HepG2 (cell line): ENCODE data around the gene DTX2. TPM values are rescaled to one million over a fixed set of nuclear protein-coding genes. Genes with fewer than 3 reads are reported as not detected.
A peak's percentile ranks its signal among the peaks of the same experiment; 100 is the strongest.

Experiments
- AKAP8 ChIP-seq: sonication (generic); formaldehyde crosslinking; IDR thresholded peaks from 2 replicates; pipeline ENCODE4 v1.5.1; 2020; ENCODE audit warnings: mild to moderate bottlenecking, missing genetic modification reagents
- CREB1 ChIP-seq, 2 experiments: fragments of 450-650 bp in 1 of 2; IDR thresholded peaks; 2 replicates each; pipeline ENCODE4 v1.6.1; 2016 to 2017; ENCODE audit warnings: control low read depth in 1 of 2, mild to moderate bottlenecking in 1 of 2, missing compliant biosample characterization in 1 of 2, missing genetic modification characterization in 1 of 2
- DDIT3 ChIP-seq: sonication (generic); formaldehyde crosslinking; IDR thresholded peaks from 2 replicates; pipeline ENCODE4 v1.4.0; 2020; ENCODE audit warnings: mild to moderate bottlenecking, missing genetic modification reagents
- GMEB1 ChIP-seq: sonication (generic); formaldehyde crosslinking; IDR thresholded peaks from 2 replicates; pipeline ENCODE4 v1.5.1; 2020; ENCODE audit warnings: missing genetic modification reagents, mild to moderate bottlenecking, borderline replicate concordance
- HNRNPK ChIP-seq: fragments of 200-400 bp; formaldehyde crosslinking; IDR thresholded peaks from 2 replicates; pipeline ENCODE4 v1.6.1; 2018; ENCODE audit warnings: low read length, low read depth, moderate library complexity, mild to moderate bottlenecking; ENCODE audit not compliant: poor library complexity, severe bottlenecking
- HNRNPLL ChIP-seq: fragments of 200-400 bp; formaldehyde crosslinking; IDR thresholded peaks from 2 replicates; pipeline ENCODE4 v1.6.1; 2017; ENCODE audit warnings: mild to moderate bottlenecking, low read depth, low read length; ENCODE audit not compliant: poor library complexity, severe bottlenecking
- MAX ChIP-seq: IDR thresholded peaks from 2 replicates; pipeline ENCODE4 v1.6.1; 2012; ENCODE audit warnings: inconsistent platforms
- MIER2 ChIP-seq: IDR thresholded peaks from 2 replicates; pipeline ENCODE4 v1.6.1; 2016; ENCODE audit warnings: missing biosample characterization, missing genetic modification reagents
- MXD3 ChIP-seq: IDR thresholded peaks from 2 replicates; pipeline ENCODE4 v1.6.1; 2016; ENCODE audit warnings: mild to moderate bottlenecking, missing biosample characterization, missing genetic modification reagents
- NFE2 ChIP-seq: sonication (generic); formaldehyde crosslinking; IDR thresholded peaks from 2 replicates; pipeline ENCODE4 v1.4.0; 2020; ENCODE audit warnings: missing genetic modification reagents
- NFKB2 ChIP-seq: sonication (generic); formaldehyde crosslinking; IDR thresholded peaks from 2 replicates; pipeline ENCODE4 v1.4.0; 2020; ENCODE audit warnings: missing genetic modification reagents, borderline replicate concordance
- NR1H2 ChIP-seq: sonication (generic); formaldehyde crosslinking; IDR thresholded peaks from 2 replicates; pipeline ENCODE4 v1.8.1; 2022; ENCODE audit warnings: low read depth, missing genetic modification reagents, borderline replicate concordance
- NR2F6 ChIP-seq, 2 experiments: IDR thresholded peaks; 2 replicates each; pipeline ENCODE4 v1.6.1; 2016; ENCODE audit warnings: antibody characterized with exemption in 1 of 2, mild to moderate bottlenecking in 1 of 2
- SIX1 ChIP-seq: sonication (generic); formaldehyde crosslinking; IDR thresholded peaks from 2 replicates; pipeline ENCODE4 v1.4.0; 2020; ENCODE audit warnings: missing genetic modification reagents, borderline replicate concordance
- SKI ChIP-seq: fragments of 450-650 bp; IDR thresholded peaks from one replicate; pipeline ENCODE4 v1.6.1; 2018; ENCODE audit warnings: mild to moderate bottlenecking; ENCODE audit not compliant: partially characterized antibody
- SMAD1 ChIP-seq: sonication (generic); formaldehyde crosslinking; IDR thresholded peaks from 2 replicates; pipeline ENCODE4 v1.4.0; 2020; ENCODE audit warnings: missing genetic modification reagents, low read depth, mild to moderate bottlenecking, borderline replicate concordance
- SP2 ChIP-seq: sonication (generic); formaldehyde crosslinking; IDR thresholded peaks from 2 replicates; pipeline ENCODE4 v1.5.1; 2020; ENCODE audit warnings: mild to moderate bottlenecking, missing genetic modification reagents
- TFDP2 ChIP-seq: sonication (generic); formaldehyde crosslinking; IDR thresholded peaks from 2 replicates; pipeline ENCODE4 v1.4.0; 2020; ENCODE audit warnings: missing genetic modification reagents
- ZFP37 ChIP-seq: sonication (generic); formaldehyde crosslinking; IDR thresholded peaks from 2 replicates; pipeline ENCODE4 v1.4.0; 2020; ENCODE audit warnings: missing genetic modification reagents, borderline replicate concordance
- ZMAT5 ChIP-seq: sonication (generic); formaldehyde crosslinking; IDR thresholded peaks from 2 replicates; pipeline ENCODE4 v1.5.0; 2020; ENCODE audit warnings: mild to moderate bottlenecking, low read depth, missing genetic modification reagents, borderline replicate concordance
- ZMYM3 ChIP-seq: sonication (generic); formaldehyde crosslinking; IDR thresholded peaks from 2 replicates; pipeline ENCODE4 v1.5.1; 2020; ENCODE audit warnings: mild to moderate bottlenecking, missing genetic modification reagents
- ZNF558 ChIP-seq: sonication (generic); formaldehyde crosslinking; IDR thresholded peaks from 2 replicates; pipeline ENCODE4 v1.9.0; 2022; ENCODE audit warnings: mild to moderate bottlenecking, missing genetic modification reagents, borderline replicate concordance
- ZNF691 ChIP-seq: sonication (generic); formaldehyde crosslinking; IDR thresholded peaks from 2 replicates; pipeline ENCODE4 v1.4.0; 2020; ENCODE audit warnings: missing genetic modification reagents, low read depth, mild to moderate bottlenecking, borderline replicate concordance
- ZNF7 ChIP-seq: IDR thresholded peaks from 2 replicates; pipeline ENCODE4 v1.6.1; 2016; ENCODE audit warnings: missing biosample characterization, missing genetic modification reagents
- polyA plus RNA-seq, 8 experiments: library from polyadenylated mRNA; depleted of rRNA in 3 of 8; stranded (reverse) in 7 of 8; unstranded in 1 of 8; fragments of >200 nt; fragmentation: Illumina TruSeq in 4 of 8; extraction: Trizol in 4 of 8; gene quantifications; 2 replicates each; pipeline versions ENCODE4 v1.2.1 to v1.2.3, GENCODE V29; 2011 to 2016; ENCODE audit warnings: low read depth in 4 of 8, missing spikeins in 1 of 8, mixed read lengths in 1 of 8; ENCODE audit not compliant: insufficient read depth in 1 of 8
- total RNA-seq, 5 experiments: library from RNA; depleted of rRNA; stranded (reverse); fragments of >200 nt; fragmentation: Illumina TruSeq; extraction: Trizol; gene quantifications; 2 replicates each; pipeline ENCODE4 v1.2.3, GENCODE V29; 2016; ENCODE audit warnings: low read depth in 1 of 5

The DTX2 gene
- total and polyA plus RNA-seq, 2 of the 13 experiments (the other 11 are each of a cell fraction or from before 2014, with no cell fraction given): 5.5 to 6.2 TPM

GRCh38 chr7:76512941-76513816 is 51.7 kb downstream of the DTX2 start (continued):
- TF ChIP-seq NFKB2 (CRISPR knock-in tag) (peak; percentile 22; the same call in 1 of the 2 replicates), NR1H2 (CRISPR knock-in tag) (no peak), CREB1 (IDR thresholded peaks at IDR 0.05) (no peak), CREB1 (CRISPR knock-in tag; IDR thresholded peaks at IDR 0.05) (no peak), SIX1 (CRISPR knock-in tag) (no peak), ZNF691 (CRISPR knock-in tag) (peak; percentile 25; the same call in 1 of the 2 replicates), ZMYM3 (peak; percentile 60; the same call in 1 of the 2 replicates), DDIT3 (CRISPR knock-in tag) (no peak), ZNF558 (no peak; the same call in 1 of the 2 replicates), SP2 (no peak; the same call in 1 of the 2 replicates), MIER2 (CRISPR knock-in tag) (no peak), SKI (no peak), ZFP37 (CRISPR knock-in tag) (no peak), AKAP8 (CRISPR knock-in tag) (no peak), SMAD1 (CRISPR knock-in tag) (no peak), HNRNPLL (no peak), MXD3 (CRISPR knock-in tag) (no peak), NR2F6 (IDR thresholded peaks at IDR 0.05) (peak; percentile 83), NR2F6 (CRISPR knock-in tag; IDR thresholded peaks at IDR 0.05) (peak; percentile 92), ZMAT5 (CRISPR knock-in tag) (no peak), TFDP2 (no peak), HNRNPK (no peak), GMEB1 (CRISPR knock-in tag) (peak; percentile 19; the same call in 1 of the 2 replicates), ZNF7 (CRISPR knock-in tag) (no peak), MAX (0 out of 2 replicates have a peak, but pooled peaks have one; percentile 22), NFE2 (CRISPR knock-in tag) (no peak)
